Measurements from ENCODE around the gene JADE2. TPM values are rescaled to one million over a fixed set of nuclear protein-coding genes. Genes with fewer than 3 reads are reported as not detected.

Gene JADE2
- total and polyA plus RNA-seq, 4 donors, result 3.9 to 11.4 (median 5.5) TPM

GRCh38 chr5:134534726-134535110 lies 9.2 kb downstream of the JADE2 start:
- 97% methylated on average over 5 of the region's 5 CpGs for WGBS
- no peak for DNase-seq (ENCODE audit: low spot score)
- H3K27me3 ChIP-seq (ENCODE audit: control insufficient read depth in 4 of 4, insufficient read depth in 4 of 4, low read length in 3 of 4), result no peaks in the 10 kb centered on the region
- no peak overlapping the region for H3K4me3 ChIP-seq (ENCODE audit: low read depth in 1 of 3, low read length in 3 of 3)
- no peak overlapping the region for H3K9ac ChIP-seq (ENCODE audit: low read depth in 1 of 2, low read length in 2 of 2)
- H3K9me3 ChIP-seq (ENCODE audit: control insufficient read depth in 4 of 4, low read length in 3 of 4), result no peaks in the 10 kb centered on the region
- peaks cover 8 to 10% (median 9%) of the 10 kb centered on the region in 4 donors for H3K4me1 ChIP-seq (ENCODE audit: control insufficient read depth in 4 of 4, insufficient read depth in 4 of 4, low read length in 3 of 4)
- TF ChIP-seq HNF4A (conservative IDR thresholded peaks at IDR 0.05), result no peak
- TF ChIP-seq RAD21 (IDR thresholded peaks at IDR 0.05), result no peak
- no peak for TF ChIP-seq RXRA (IDR thresholded peaks at IDR 0.05)
- no peak for TF ChIP-seq FOXA1 (IDR thresholded peaks at IDR 0.05)
- TF ChIP-seq ZBTB33 (IDR thresholded peaks at IDR 0.05), result no peak
- no peak for TF ChIP-seq CTCF (IDR thresholded peaks at IDR 0.05; ENCODE audit: low read depth, low read length, missing input control)
- no peak for TF ChIP-seq TAF1 (conservative IDR thresholded peaks at IDR 0.05)
- no peak for TF ChIP-seq MAX (IDR thresholded peaks at IDR 0.05)
- no peak for TF ChIP-seq HNF4G (IDR thresholded peaks at IDR 0.05)
- TF ChIP-seq REST (IDR thresholded peaks at IDR 0.05), result no peak
- peaks cover 1 to 31% (median 20%) of the 10 kb centered on the region in 4 donors for H3K36me3 ChIP-seq (ENCODE audit: control insufficient read depth in 4 of 4, insufficient read depth in 3 of 4, low read depth in 1 of 4, low read length in 3 of 4)
- no peak overlapping the region for H3K27ac ChIP-seq (ENCODE audit: low read depth in 1 of 2, low read length in 2 of 2)

GRCh38 chr5:134536876-134537275 lies 11.4 kb downstream of the JADE2 start:
- DNase-seq (ENCODE audit: low spot score), result no peak
- peaks cover 3 to 44% (median 31%) of the 10 kb centered on the region in 4 donors for H3K36me3 ChIP-seq (ENCODE audit: control insufficient read depth in 4 of 4, insufficient read depth in 3 of 4, low read depth in 1 of 4, low read length in 3 of 4)

More at GRCh38 chr5:134536876-134537275, 11.4 kb downstream of the JADE2 start:
- H3K9ac ChIP-seq (ENCODE audit: low read depth in 1 of 2, low read length in 2 of 2), result no peak overlapping the region
- H3K27ac ChIP-seq (ENCODE audit: low read depth in 1 of 2, low read length in 2 of 2), result no peak overlapping the region
- no peak overlapping the region for H3K4me3 ChIP-seq (ENCODE audit: low read depth in 1 of 3, low read length in 3 of 3)
- WGBS, result 84% methylated on average over 1 of the region's 1 CpG
- H3K9me3 ChIP-seq (ENCODE audit: control insufficient read depth in 4 of 4, low read length in 3 of 4), result no peaks in the 10 kb centered on the region
- H3K4me1 ChIP-seq (ENCODE audit: control insufficient read depth in 4 of 4, insufficient read depth in 4 of 4, low read length in 3 of 4), result peaks cover 0 to 5% (median 0%) of the 10 kb centered on the region in 4 donors
- H3K27me3 ChIP-seq (ENCODE audit: control insufficient read depth in 4 of 4, insufficient read depth in 4 of 4, low read length in 3 of 4), result no peaks in the 10 kb centered on the region
- no peak for TF ChIP-seq RAD21 (IDR thresholded peaks at IDR 0.05)
- TF ChIP-seq JUND (IDR thresholded peaks at IDR 0.05), result no peak
- TF ChIP-seq RXRA (IDR thresholded peaks at IDR 0.05), result no peak
- no peak for TF ChIP-seq FOXA2 (IDR thresholded peaks at IDR 0.05)
- no peak for TF ChIP-seq REST (IDR thresholded peaks at IDR 0.05)
- no peak for TF ChIP-seq SP1 (IDR thresholded peaks at IDR 0.05)

Data from liver (tissue), 9 donors.